ENCODE measurements around the gene ATP5MC2.

DNA sequence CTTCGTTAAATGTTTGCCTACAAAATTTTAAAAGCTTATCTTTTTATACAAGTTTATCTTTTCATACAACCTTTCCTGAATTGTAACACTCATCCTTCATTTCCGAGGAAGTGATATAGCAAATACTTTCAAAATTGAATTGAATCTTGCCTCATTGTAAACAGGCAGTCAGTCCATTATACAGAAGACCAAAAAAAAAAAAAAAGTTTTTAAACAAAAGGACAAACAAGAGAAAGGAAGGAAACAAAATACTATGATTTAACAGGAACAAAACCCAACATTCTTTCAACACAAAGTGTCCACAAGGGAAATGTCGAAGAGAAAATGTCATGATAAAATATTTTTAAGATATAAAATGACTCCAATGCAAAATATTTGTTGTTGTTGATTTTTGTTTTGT, 58.2 kb downstream of the ATP5MC2 start:
- TF ChIP-seq POLR2AphosphoS5 (IDR thresholded peaks at IDR 0.05; ENCODE audit: low read depth, low read length): no peak
- no peak for TF ChIP-seq POLR2A (IDR thresholded peaks at IDR 0.05; ENCODE audit: low read depth, low read length)
- no peak for TF ChIP-seq TAF1 (IDR thresholded peaks at IDR 0.05; ENCODE audit: borderline replicate concordance, low read depth, low read length)

Measured in GM12892 (cell line).